ENCODE data around the gene KCNJ4. TPM values are rescaled to one million over a fixed set of nuclear protein-coding genes. Genes with fewer than 3 reads are reported as not detected.
"Not testable (repeated sequence)": the region's sequence is repeated elsewhere in the genome, so short reads cannot be mapped to it uniquely, and the experiment has no call there.

The KCNJ4 gene
- polyA plus RNA-seq, 2 of the 4 experiments (the other 2 are of a cell fraction), result 0.12 TPM; not detected in 1

- POLR2A ChIA-PET, result interaction anchor here (0.6 to 1.4 kb wide), 3 partner anchors 9 to 284 kb away, joined by 4 to 5 read pairs (median 4); partner anchors contain the start of gene TOMM22
- no CpG with 5 or more reads among the region's 48 CpGs for WGBS (ENCODE audit: missing lambda C conversion rate)
- DNase-seq (ENCODE audit: low read depth in 1 of 2, low spot score in 1 of 2) (peak in 1 of 2 experiments; percentile 38), ATAC-seq (peak; percentile 78 to 83)
- Histone ChIP-seq H3K4me2 (peak overlapping the region; percentile 83), H3K27ac (peak overlapping the region; percentile 93 to 99), H3K4me3 (peak overlapping the region; percentile 92), H3K4me1 (peaks cover 33% of the 10 kb centered on the region)
- CTCF ChIA-PET, H3K9me3 ChIP-seq, FAIRE-seq: not testable (repeated sequence)
- peak; percentile 20; the same call in 1 of the 2 replicates for TF ChIP-seq POLR2A (IDR thresholded peaks at IDR 0.05; ENCODE audit: low read length)
These were observed 56.8 kb downstream of the KCNJ4 start for GRCh38 chr22:38398181-38398608.

- Histone ChIP-seq H3K4me3 (peak overlapping the region; percentile 92), H3K27ac (peak overlapping the region; percentile 93 to 99), H3K4me1 (peaks cover 33% of the 10 kb centered on the region), H3K9me3 (no peaks in the 10 kb centered on the region), H3K4me2 (peak overlapping the region; percentile 83)
- ChIA-PET CTCF (no interaction called here), POLR2A (interaction anchor here (0.6 to 1.4 kb wide), 2 partner anchors 8 to 284 kb away, joined by 4 to 5 read pairs; partner anchors contain the start of gene TOMM22)
- WGBS (ENCODE audit: missing lambda C conversion rate), result 13% methylated on average over 23 of the region's 60 CpGs
- TF ChIP-seq CHD4 (IDR thresholded peaks at IDR 0.05; ENCODE audit: borderline replicate concordance) (no peak), EHF (CRISPR knock-in tag; IDR thresholded peaks at IDR 0.05) (no peak), FOXS1 (CRISPR knock-in tag; IDR thresholded peaks at IDR 0.05) (no peak), NFE2L2 (conservative IDR thresholded peaks at IDR 0.05; ENCODE audit: low read length) (no peak), ELK1 (IDR thresholded peaks at IDR 0.05; ENCODE audit: low read depth, low read length) (no peak), RAD21 (conservative IDR thresholded peaks at IDR 0.05 in 1 of 2, IDR thresholded peaks at IDR 0.05 in 1 of 2) (no peak), REST (IDR thresholded peaks at IDR 0.05) (no peak), PBX3 (IDR thresholded peaks at IDR 0.05) (no peak), ATOH8 (CRISPR knock-in tag; IDR thresholded peaks at IDR 0.05; ENCODE audit: low read depth) (no peak), NR3C1 (IDR thresholded peaks at IDR 0.05) (no peak), JUNB (IDR thresholded peaks at IDR 0.05) (no peak), CBX2 (IDR thresholded peaks at IDR 0.05; ENCODE audit: borderline replicate concordance, low read depth) (no peak), FOSB (CRISPR knock-in tag; IDR thresholded peaks at IDR 0.05) (no peak), USF2 (IDR thresholded peaks at IDR 0.05) (no peak), NPAS2 (CRISPR knock-in tag; IDR thresholded peaks at IDR 0.05; ENCODE audit: borderline replicate concordance) (no peak), TFCP2L1 (CRISPR knock-in tag; IDR thresholded peaks at IDR 0.05) (no peak), ESRRA (IDR thresholded peaks at IDR 0.05; ENCODE audit: borderline replicate concordance, low read length) (no peak), GATA3 (IDR thresholded peaks at IDR 0.05; ENCODE audit: borderline replicate concordance) (no peak), BHLHE40 (IDR thresholded peaks at IDR 0.05; ENCODE audit: low read depth, low read length) (no peak), CBX8 (IDR thresholded peaks at IDR 0.05) (no peak)
- peak in 1 of 2 experiments; percentile 26 for DNase-seq (ENCODE audit: low read depth in 1 of 2, low spot score in 1 of 2)
- FAIRE-seq, result no peak
- ATAC-seq, result peak; percentile 38 to 58
These were observed 57.6 kb downstream of the KCNJ4 start for GRCh38 chr22:38397189-38398085.

GRCh38 chr22:38396440-38397069 lies 58.4 kb downstream of the KCNJ4 start:
- H3K27ac ChIP-seq, result peak overlapping the region; percentile 93 to 99; a peak in 2 of 6 replicates
- 87% methylated on average over 12 of the region's 12 CpGs for WGBS (ENCODE audit: missing lambda C conversion rate)
- H3K4me3 ChIP-seq, result peak overlapping the region; percentile 92; the same call in 2 of the 3 replicates
- H3K9me3 ChIP-seq; POLR2A ChIA-PET; FAIRE-seq; DNase-seq (ENCODE audit: low read depth in 1 of 2, low spot score in 1 of 2); CTCF ChIA-PET; ATAC-seq: not testable (repeated sequence)
- peak overlapping the region; percentile 83 for H3K4me2 ChIP-seq
- peaks cover 33% of the 10 kb centered on the region for H3K4me1 ChIP-seq

GRCh38 chr22:38395944-38396343 lies 59.1 kb downstream of the KCNJ4 start:
- H3K4me3 ChIP-seq; H3K27ac ChIP-seq; ATAC-seq; DNase-seq (ENCODE audit: low read depth in 1 of 2, low spot score in 1 of 2); H3K9me3 ChIP-seq; POLR2A ChIA-PET; CTCF ChIA-PET; FAIRE-seq: not testable (repeated sequence)
- H3K4me2 ChIP-seq, result peak overlapping the region; percentile 83
- peaks cover 32% of the 10 kb centered on the region for H3K4me1 ChIP-seq

All from A549 (cell line).